Endothelial cell of umbilical vein (primary cell): ENCODE data around the gene PRSS53. TPM values are rescaled to one million over a fixed set of nuclear protein-coding genes. Genes with fewer than 3 reads are reported as not detected.

Experiments used
- BruUV-seq: library from RNA; stranded (reverse); fragments of 400-500 nt; replicated peaks from 2 replicates; lab custom pipeline; 2021; lab: Mats Ljungman, UMichigan
- CTCF ChIA-PET: fragments of 300-600, 350-600 bp; sonication (Branson Sonifier 250); formaldehyde crosslinking; loops from one replicate; lab custom pipeline; 2021; ENCODE audit warnings: antibody characterized with exemption, inconsistent platforms; lab: Charles Lee
- POLR2A ChIA-PET: fragments of 300-600, 350-600 bp; sonication (Branson Sonifier 250); formaldehyde crosslinking; loops from one replicate; lab custom pipeline; 2021; ENCODE audit warnings: antibody characterized with exemption, inconsistent platforms; lab: Charles Lee
- DNase-seq: peaks from one replicate; pipeline ENCODE4 v3.0.0-alpha.2; 2011; ENCODE audit warnings: low read depth, low spot score
- FAIRE-seq: peaks from 2 replicates; lab custom pipeline; 2011; peaks lifted over from hg19 to GRCh38; lab: Jason Lieb, UNC
- H2AFZ ChIP-seq: 2 replicates; pipeline ENCODE4 v1.6.0; 2012; ENCODE audit warnings: low read depth, low read length, control low read depth, inconsistent platforms
- H3K27ac ChIP-seq: 2 replicates; pipeline ENCODE4 v1.5.1; 2011; ENCODE audit warnings: low read depth, mild to moderate bottlenecking, control low read depth, low read length, moderate library complexity; ENCODE audit not compliant: insufficient read depth
- H3K27me3 ChIP-seq, 2 experiments: 2 replicates each; pipeline versions ENCODE4 v1.6.0 to v1.6.1; 2011; ENCODE audit warnings: low read length in 2 of 2, mixed read lengths in 1 of 2; ENCODE audit not compliant: control insufficient read depth in 2 of 2, insufficient read depth in 2 of 2
- H3K36me3 ChIP-seq, 2 experiments: 2 replicates in 1 of 2; 3 replicates in 1 of 2; pipeline ENCODE4 v1.5.1; 2011; ENCODE audit warnings: low read length in 2 of 2, mild to moderate bottlenecking in 1 of 2, moderate library complexity in 1 of 2; ENCODE audit not compliant: control insufficient read depth in 2 of 2, insufficient read depth in 2 of 2; ENCODE audit errors: extremely low read depth in 1 of 2
- H3K4me1 ChIP-seq: 3 replicates; pipeline ENCODE4 v1.5.1; 2011; ENCODE audit warnings: mild to moderate bottlenecking, low read length; ENCODE audit not compliant: control insufficient read depth, insufficient read depth; ENCODE audit errors: extremely low read depth
- H3K4me2 ChIP-seq: 2 replicates; pipeline ENCODE4 v1.6.1; 2011; ENCODE audit warnings: low read length, control low read depth, mixed read lengths; ENCODE audit not compliant: insufficient read depth
- H3K4me3 ChIP-seq, 3 experiments: fragments of 200-600 bp in 1 of 3; sonication (generic), shearing (Covaris generic) in 1 of 3; replicated peaks in 1 of 3; 2 replicates each; pipeline ENCODE4 v1.5.1; 2011 to 2016; ENCODE audit warnings: control low read depth in 3 of 3, low read length in 3 of 3, mild to moderate bottlenecking in 2 of 3, inconsistent platforms in 1 of 3, low read depth in 1 of 3, moderate library complexity in 1 of 3; ENCODE audit not compliant: insufficient read depth in 1 of 3
- H3K79me2 ChIP-seq: 2 replicates; pipeline ENCODE4 v1.6.0; 2012; ENCODE audit warnings: low read length, inconsistent platforms; ENCODE audit not compliant: control insufficient read depth, insufficient read depth
- H3K9ac ChIP-seq: replicated peaks from 2 replicates; pipeline ENCODE3; 2011; ENCODE audit warnings: low read length, control low read depth; ENCODE audit not compliant: insufficient read depth; ENCODE audit errors: extremely low read depth
- H3K9me1 ChIP-seq: replicated peaks from 3 replicates; pipeline ENCODE4 v1.6.0; 2011; ENCODE audit warnings: mild to moderate bottlenecking, low read length; ENCODE audit not compliant: control insufficient read depth, insufficient read depth; ENCODE audit errors: extremely low read depth
- H3K9me3 ChIP-seq: replicated peaks from 2 replicates; pipeline ENCODE4 v1.5.1; 2012; ENCODE audit warnings: low read length, inconsistent platforms; ENCODE audit not compliant: control insufficient read depth, insufficient read depth
- H4K20me1 ChIP-seq: replicated peaks from 2 replicates; pipeline ENCODE3; 2011; ENCODE audit warnings: mild to moderate bottlenecking, low read length; ENCODE audit not compliant: control insufficient read depth, insufficient read depth; ENCODE audit errors: extremely low read depth
- CTCF ChIP-seq, 2 donors: IDR thresholded peaks; 1 replicate in 1 of 2; 2 replicates in 1 of 2; pipeline ENCODE4 v1.5.1; 2011; ENCODE audit warnings: low read length in 2 of 2, mild to moderate bottlenecking in 2 of 2, moderate library complexity in 2 of 2, control low read depth in 1 of 2, inconsistent platforms in 1 of 2, low read depth in 1 of 2; ENCODE audit not compliant: insufficient read depth in 1 of 2; ENCODE audit errors: extremely low read depth in 1 of 2
- EZH2 ChIP-seq: IDR thresholded peaks from 2 replicates; pipeline ENCODE4 v1.6.1; 2012; ENCODE audit warnings: borderline replicate concordance, low read depth, mild to moderate bottlenecking, moderate library complexity, low read length, inconsistent platforms; ENCODE audit not compliant: severe bottlenecking
- FOS ChIP-seq: IDR thresholded peaks from 2 replicates; pipeline ENCODE4 v1.6.1; 2011; ENCODE audit warnings: mild to moderate bottlenecking, low read length, moderate library complexity, borderline replicate concordance; ENCODE audit not compliant: insufficient read depth
- GATA2 ChIP-seq: IDR thresholded peaks from 2 replicates; pipeline ENCODE4 v1.7.0; 2011; ENCODE audit warnings: low read depth, mild to moderate bottlenecking, moderate library complexity, mixed read lengths, low read length; ENCODE audit not compliant: insufficient read length, insufficient read depth
- JUN ChIP-seq: IDR thresholded peaks from 2 replicates; pipeline ENCODE4 v1.6.1; 2011; ENCODE audit warnings: borderline replicate concordance, low read depth; ENCODE audit not compliant: insufficient read length, insufficient read depth
- MAX ChIP-seq: IDR thresholded peaks from 2 replicates; pipeline ENCODE4 v1.6.1; 2011; ENCODE audit not compliant: insufficient read depth, insufficient read length
- MYC ChIP-seq: IDR thresholded peaks from one replicate; pipeline ENCODE4 v1.6.1; 2011; ENCODE audit warnings: mild to moderate bottlenecking, low read depth, low read length
- POLR2A ChIP-seq: IDR thresholded peaks from 2 replicates; pipeline ENCODE4 v1.6.1; 2012; ENCODE audit warnings: low read depth, mild to moderate bottlenecking, control low read depth, low read length
- POLR2AphosphoS5 ChIP-seq: IDR thresholded peaks from 2 replicates; pipeline ENCODE4 v1.6.1; 2012; ENCODE audit warnings: low read depth, mild to moderate bottlenecking, control low read depth, low read length, moderate library complexity; ENCODE audit not compliant: insufficient read depth
- dilution Hi-C: fragments of 300-500 bp; cut with MboI; formaldehyde crosslinking; loops from one replicate; pipeline ENCODE4 v1.15.0; 2019; ENCODE audit warnings: low sequenced_read_pairs; ENCODE audit not compliant: extremely low pct_ligation_motif_present
- intact Hi-C: fragments of 100-400 bp; cut with micrococcal nuclease; formaldehyde crosslinking; loops from one replicate; pipeline ENCODE4 v1.10.0; 2022
- polyA plus RNA-seq, 4 experiments: library from polyadenylated mRNA; depleted of rRNA in 3 of 4; stranded (reverse) in 3 of 4; unstranded in 1 of 4; fragments of >200 nt; gene quantifications; 2 replicates each; pipeline versions ENCODE4 v1.2.1 to v1.2.3, GENCODE V29; 2011 to 2012; ENCODE audit warnings: missing spikeins in 1 of 4
- total RNA-seq: library from RNA; stranded (reverse); gene quantifications from 2 replicates; pipeline ENCODE4 v1.2.3, GENCODE V29; 2021

PRSS53 gene
- total and polyA plus RNA-seq, 2 donors (not counting 3 experiments of a cell fraction or from before 2014, with no cell fraction given): 2.8 to 3.5 TPM

GRCh38 chr16:31086629-31086906 is 2.2 kb downstream of the PRSS53 start:
- DNase-seq: no peak
- ChIA-PET CTCF (interaction anchor here (1.8 kb wide), 1 partner anchor 102 kb away, joined by 5 read pairs; the partner anchor contains the start of gene HSD3B7), POLR2A (interaction anchor here (0.6 kb wide), 1 partner anchor 126 kb away, joined by 7 read pairs; no protein-coding TSS in a partner anchor)
- Histone ChIP-seq H3K4me3 (no peak overlapping the region), H3K4me2 (no peak overlapping the region), H3K27ac (no peak overlapping the region), H3K27me3 (no peaks in the 10 kb centered on the region), H4K20me1 (no peaks in the 10 kb centered on the region), H3K9me1 (no peaks in the 10 kb centered on the region), H2AFZ (no peak overlapping the region), H3K4me1 (no peaks in the 10 kb centered on the region), H3K9me3 (no peaks in the 10 kb centered on the region), H3K9ac (no peak overlapping the region), H3K79me2 (no peaks in the 10 kb centered on the region), H3K36me3 (peaks cover 2 to 12% of the 10 kb centered on the region in 2 experiments)
- no peak for FAIRE-seq
- dilution Hi-C loops: no loop called here
- intact Hi-C loops: no loop called here
- TF ChIP-seq EZH2 (no peak), FOS (no peak), MAX (no peak), CTCF (IDR thresholded peaks at IDR 0.05; ENCODE audit: extremely low read depth in 1 of 2, insufficient read depth in 1 of 2, low read depth in 1 of 2, low read length in 2 of 2) (no peak), JUN (no peak), MYC (no peak), GATA2 (no peak), POLR2A (no peak), POLR2AphosphoS5 (no peak)
- BruUV-seq: no TSS peak
